MM.1S (cell line): ENCODE results near the gene FAM107B.

ENCODE experiments used
- EZH2 ChIP-seq: fragments of 300-600 bp; sonication (generic); optimal IDR thresholded peaks from 2 replicates; pipeline ENCODE3; 2017; ENCODE audit warnings: low read depth, mild to moderate bottlenecking, antibody characterized with exemption, low read length, mixed read lengths
- EZH2phosphoT487 ChIP-seq: fragments of 300-600 bp; sonication (generic); IDR thresholded peaks from 2 replicates; pipeline ENCODE4 v1.6.1; 2018; ENCODE audit warnings: antibody characterized with exemption, low read length
- TF ChIP-seq, protein P1 (sequence below): fragments of 300-600 bp; sonication (generic); IDR thresholded peaks from 2 replicates; pipeline ENCODE4 v1.5.1; 2016; ENCODE audit warnings: antibody characterized with exemption, low read length, mixed read lengths

DNA sequence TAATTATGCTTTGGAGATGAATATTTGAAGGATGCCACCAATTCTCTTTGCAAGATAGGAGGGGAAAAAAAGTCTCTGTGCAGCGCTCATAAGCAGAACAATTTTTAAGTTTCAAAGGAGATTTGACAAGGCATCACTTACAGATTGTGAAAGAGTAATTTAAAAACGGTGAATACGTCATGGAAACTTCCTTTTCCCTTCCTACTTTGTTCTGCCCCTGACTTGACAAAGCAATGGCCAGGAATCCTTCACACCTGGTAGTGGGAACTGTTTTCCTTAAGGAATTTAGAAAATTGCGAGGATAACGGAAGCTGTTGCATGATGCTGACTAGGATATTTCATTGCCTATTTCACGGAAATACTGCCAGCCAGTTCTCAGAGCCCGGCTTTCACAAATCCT lies 16.7 kb downstream of the FAM107B start:
- TF ChIP-seq, protein P1, sequence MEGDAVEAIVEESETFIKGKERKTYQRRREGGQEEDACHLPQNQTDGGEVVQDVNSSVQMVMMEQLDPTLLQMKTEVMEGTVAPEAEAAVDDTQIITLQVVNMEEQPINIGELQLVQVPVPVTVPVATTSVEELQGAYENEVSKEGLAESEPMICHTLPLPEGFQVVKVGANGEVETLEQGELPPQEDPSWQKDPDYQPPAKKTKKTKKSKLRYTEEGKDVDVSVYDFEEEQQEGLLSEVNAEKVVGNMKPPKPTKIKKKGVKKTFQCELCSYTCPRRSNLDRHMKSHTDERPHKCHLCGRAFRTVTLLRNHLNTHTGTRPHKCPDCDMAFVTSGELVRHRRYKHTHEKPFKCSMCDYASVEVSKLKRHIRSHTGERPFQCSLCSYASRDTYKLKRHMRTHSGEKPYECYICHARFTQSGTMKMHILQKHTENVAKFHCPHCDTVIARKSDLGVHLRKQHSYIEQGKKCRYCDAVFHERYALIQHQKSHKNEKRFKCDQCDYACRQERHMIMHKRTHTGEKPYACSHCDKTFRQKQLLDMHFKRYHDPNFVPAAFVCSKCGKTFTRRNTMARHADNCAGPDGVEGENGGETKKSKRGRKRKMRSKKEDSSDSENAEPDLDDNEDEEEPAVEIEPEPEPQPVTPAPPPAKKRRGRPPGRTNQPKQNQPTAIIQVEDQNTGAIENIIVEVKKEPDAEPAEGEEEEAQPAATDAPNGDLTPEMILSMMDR, result no peak
- no peak for TF ChIP-seq EZH2phosphoT487
- TF ChIP-seq EZH2, result no peak
